GM19324 (cell line): ENCODE results near the gene RUNX2.

ENCODE experiments used
- ATAC-seq: cut with Tn5 transposase; IDR thresholded peaks from one replicate; pipeline ENCODE4 v1.9.1; 2021; ENCODE audit warnings: mild to moderate bottlenecking, moderate library complexity; ENCODE audit not compliant: unreplicated experiment, low FRiP score

The RUNX2 gene

GRCh38 chr6:45398075-45398813, 70.1 kb downstream of the RUNX2 start:
- ATAC-seq = no peak

GRCh38 chr6:45400021-45400420, 71.9 kb downstream of the RUNX2 start:
- no peak for ATAC-seq

- ATAC-seq = no peak
Observed at GRCh38 chr6:45411959-45412358, 83.8 kb downstream of the RUNX2 start.

GRCh38 chr6:45415315-45415714, 87.2 kb downstream of the RUNX2 start:
- no peak for ATAC-seq

- peak; percentile 73 for ATAC-seq
Observed at GRCh38 chr6:45415788-45416518, 87.8 kb downstream of the RUNX2 start.

GRCh38 chr6:45416700-45417099, 88.6 kb downstream of the RUNX2 start:
- ATAC-seq = no peak

- no peak for ATAC-seq
Observed at GRCh38 chr6:45417436-45417835, 89.3 kb downstream of the RUNX2 start.

- no peak for ATAC-seq
Observed at GRCh38 chr6:45419571-45420082, 91.5 kb downstream of the RUNX2 start.

GRCh38 chr6:45420083-45420908, 92.2 kb downstream of the RUNX2 start:
- no peak for ATAC-seq

GRCh38 chr6:45420909-45421708, 93.0 kb downstream of the RUNX2 start:
- ATAC-seq = no peak

GRCh38 chr6:45421709-45422502, 93.8 kb downstream of the RUNX2 start:
- ATAC-seq = peak; percentile 54

GRCh38 chr6:45422503-45423110, 94.5 kb downstream of the RUNX2 start:
- ATAC-seq = no peak

GRCh38 chr6:45423111-45423823, 95.1 kb downstream of the RUNX2 start:
- ATAC-seq = no peak

- ATAC-seq = no peak
Observed at GRCh38 chr6:45423824-45424450, 95.8 kb downstream of the RUNX2 start.

GRCh38 chr6:45424451-45424861, 96.3 kb downstream of the RUNX2 start:
- no peak for ATAC-seq

- no peak for ATAC-seq
Observed at GRCh38 chr6:45426251-45426650, 98.1 kb downstream of the RUNX2 start.

GRCh38 chr6:45427726-45428125, 99.6 kb downstream of the RUNX2 start:
- ATAC-seq = no peak

GRCh38 chr6:45428727-45429126, 100.6 kb downstream of the RUNX2 start:
- no peak for ATAC-seq
